Measurements from ENCODE around the gene RANGAP1.
A peak's percentile ranks its signal among the peaks of the same experiment; 100 is the strongest.
"Not testable (repeated sequence)": the region's sequence is repeated elsewhere in the genome, so short reads cannot be mapped to it uniquely, and the experiment has no call there.

Gene RANGAP1

GRCh38 chr22:41301085-41302020, 15.4 kb upstream of the RANGAP1 start, which contains the start of gene ZC3H7B:
TSS of gene ZC3H7B (plus strand) at chr22:41301525. CDS start at chr22:41320661, 19,136 bp downstream.
- TF ChIP-seq, protein P1, sequence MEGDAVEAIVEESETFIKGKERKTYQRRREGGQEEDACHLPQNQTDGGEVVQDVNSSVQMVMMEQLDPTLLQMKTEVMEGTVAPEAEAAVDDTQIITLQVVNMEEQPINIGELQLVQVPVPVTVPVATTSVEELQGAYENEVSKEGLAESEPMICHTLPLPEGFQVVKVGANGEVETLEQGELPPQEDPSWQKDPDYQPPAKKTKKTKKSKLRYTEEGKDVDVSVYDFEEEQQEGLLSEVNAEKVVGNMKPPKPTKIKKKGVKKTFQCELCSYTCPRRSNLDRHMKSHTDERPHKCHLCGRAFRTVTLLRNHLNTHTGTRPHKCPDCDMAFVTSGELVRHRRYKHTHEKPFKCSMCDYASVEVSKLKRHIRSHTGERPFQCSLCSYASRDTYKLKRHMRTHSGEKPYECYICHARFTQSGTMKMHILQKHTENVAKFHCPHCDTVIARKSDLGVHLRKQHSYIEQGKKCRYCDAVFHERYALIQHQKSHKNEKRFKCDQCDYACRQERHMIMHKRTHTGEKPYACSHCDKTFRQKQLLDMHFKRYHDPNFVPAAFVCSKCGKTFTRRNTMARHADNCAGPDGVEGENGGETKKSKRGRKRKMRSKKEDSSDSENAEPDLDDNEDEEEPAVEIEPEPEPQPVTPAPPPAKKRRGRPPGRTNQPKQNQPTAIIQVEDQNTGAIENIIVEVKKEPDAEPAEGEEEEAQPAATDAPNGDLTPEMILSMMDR (IDR thresholded peaks at IDR 0.05; ENCODE audit: borderline replicate concordance, insufficient read depth, low read depth, low read length): peak; percentile 66

GRCh38 chr22:41300661-41301060, 14.7 kb upstream of the RANGAP1 start:
- peak overlapping the region; percentile 90 for H3K4me3 ChIP-seq (ENCODE audit: low read depth, low read length)
- TF ChIP-seq, protein P1 (IDR thresholded peaks at IDR 0.05; ENCODE audit: borderline replicate concordance, insufficient read depth, low read depth, low read length): no peak

More at GRCh38 chr22:41301085-41302020, 15.4 kb upstream of the RANGAP1 start, which contains the start of gene ZC3H7B:
- H3K4me3 ChIP-seq (ENCODE audit: low read depth, low read length): peak within 1 kb of the TSS; percentile 90

GRCh38 chr22:41296826-41297667, 11.1 kb upstream of the RANGAP1 start:
- no peak overlapping the region for H3K4me3 ChIP-seq (ENCODE audit: low read depth, low read length)
- TF ChIP-seq, protein P1 (IDR thresholded peaks at IDR 0.05; ENCODE audit: borderline replicate concordance, insufficient read depth, low read depth, low read length): no peak

DNA sequence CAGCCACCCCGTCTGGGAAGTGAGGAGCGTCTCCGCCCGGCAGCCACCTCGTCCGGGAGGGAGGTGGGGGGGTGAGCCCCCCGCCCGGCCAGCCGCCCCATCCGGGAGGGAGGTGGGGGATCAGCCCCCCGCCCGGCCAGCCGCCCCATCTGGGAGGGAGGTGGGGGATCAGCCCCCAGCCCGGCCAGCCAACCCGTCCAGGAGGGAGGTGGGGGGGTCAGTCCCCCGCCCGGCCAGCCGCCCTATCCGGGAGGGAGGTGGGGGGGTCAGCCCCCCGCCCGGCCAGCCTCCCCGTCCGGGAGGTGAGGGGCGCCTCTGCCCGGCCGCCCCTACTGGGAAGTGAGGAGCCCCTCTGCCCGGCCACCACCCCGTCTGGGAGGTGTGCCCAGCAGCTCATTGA, 8.8 kb upstream of the RANGAP1 start:
- not testable (repeated sequence) for H3K4me3 ChIP-seq (ENCODE audit: low read depth, low read length)

GRCh38 chr22:41290262-41291221, 4.6 kb upstream of the RANGAP1 start:
- TF ChIP-seq, protein P1 (IDR thresholded peaks at IDR 0.05; ENCODE audit: borderline replicate concordance, insufficient read depth, low read depth, low read length): no peak
- no peak overlapping the region for H3K4me3 ChIP-seq (ENCODE audit: low read depth, low read length)

DNA sequence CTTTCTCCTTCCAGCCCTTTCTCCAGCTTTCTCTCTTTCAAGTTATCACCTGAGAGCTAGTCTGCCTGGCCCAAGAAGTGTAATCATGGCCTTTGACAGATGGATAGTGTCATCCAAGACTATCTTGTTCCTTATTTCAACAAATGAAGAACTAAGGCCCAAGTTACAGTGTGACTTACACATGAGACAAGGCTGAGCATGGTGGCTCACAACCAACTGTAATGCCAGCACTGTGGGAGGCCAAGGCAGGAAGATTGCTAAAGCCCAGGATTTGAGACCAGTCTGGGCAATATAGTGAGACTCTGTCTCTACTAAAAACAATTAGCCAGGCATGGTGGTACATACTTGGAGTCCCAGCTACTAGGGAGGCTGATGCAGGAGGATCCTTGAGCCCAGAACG, 3.7 kb upstream of the RANGAP1 start:
- H3K4me3 ChIP-seq (ENCODE audit: low read depth, low read length): no peak overlapping the region
- TF ChIP-seq, protein P1 (IDR thresholded peaks at IDR 0.05; ENCODE audit: borderline replicate concordance, insufficient read depth, low read depth, low read length): no peak
